Embryonic facial prominence (tissue), 1 donor: ENCODE data around the gene ACP7.

Source experiments
- DNase-seq: peaks from one replicate; pipeline ENCODE4 v3.0.0-alpha.2; 2016; ENCODE audit errors: extremely low spot score

Gene ACP7

GRCh38 chr19:39146686-39147450 lies 62.7 kb downstream of the ACP7 start:
- no peak for DNase-seq

- DNase-seq = no peak
These were observed 63.3 kb downstream of the ACP7 start for GRCh38 chr19:39147480-39147879.

- DNase-seq = no peak
These were observed 64.9 kb downstream of the ACP7 start for GRCh38 chr19:39148939-39149529.

GRCh38 chr19:39150235-39150634 lies 66.1 kb downstream of the ACP7 start:
- no peak for DNase-seq

GRCh38 chr19:39150807-39151600 lies 66.8 kb downstream of the ACP7 start:
- DNase-seq = no peak

GRCh38 chr19:39152066-39152465 lies 67.9 kb downstream of the ACP7 start:
- DNase-seq = no peak

GRCh38 chr19:39154100-39154628 lies 70.0 kb downstream of the ACP7 start:
- DNase-seq = no peak

- DNase-seq = no peak
These were observed 70.5 kb downstream of the ACP7 start for GRCh38 chr19:39154629-39155100.

- DNase-seq = no peak
These were observed 71.0 kb downstream of the ACP7 start for GRCh38 chr19:39155114-39155700.

GRCh38 chr19:39155741-39156140 lies 71.6 kb downstream of the ACP7 start:
- no peak for DNase-seq

- DNase-seq = no peak
These were observed 72.4 kb downstream of the ACP7 start for GRCh38 chr19:39156326-39157230.

- DNase-seq = no peak
These were observed 73.3 kb downstream of the ACP7 start for GRCh38 chr19:39157275-39157996.

GRCh38 chr19:39157997-39158389 lies 73.8 kb downstream of the ACP7 start:
- no peak for DNase-seq

- no peak for DNase-seq
These were observed 74.6 kb downstream of the ACP7 start for GRCh38 chr19:39158646-39159260.

GRCh38 chr19:39160523-39160861 lies 76.3 kb downstream of the ACP7 start:
- DNase-seq = no peak
